Stimulated activated CD8-positive, alpha-beta memory T cell treated with anti-CD3 and anti-CD28 coated beads, Interleukin-2, amount 100 ng/mL, for 48 hours (primary cell): Measurements from ENCODE around the gene DDX6.
A peak's percentile ranks its signal among the peaks of the same experiment; 100 is the strongest.
"Not testable (repeated sequence)": the region's sequence is repeated elsewhere in the genome, so short reads cannot be mapped to it uniquely, and the experiment has no call there.

ENCODE experiments used
- DNase-seq, 2 donors: peaks; one replicate each; pipeline ENCODE4 v3.0.0-alpha.2; 2020; ENCODE audit warnings: low read depth in 2 of 2

DDX6 gene, protein sequence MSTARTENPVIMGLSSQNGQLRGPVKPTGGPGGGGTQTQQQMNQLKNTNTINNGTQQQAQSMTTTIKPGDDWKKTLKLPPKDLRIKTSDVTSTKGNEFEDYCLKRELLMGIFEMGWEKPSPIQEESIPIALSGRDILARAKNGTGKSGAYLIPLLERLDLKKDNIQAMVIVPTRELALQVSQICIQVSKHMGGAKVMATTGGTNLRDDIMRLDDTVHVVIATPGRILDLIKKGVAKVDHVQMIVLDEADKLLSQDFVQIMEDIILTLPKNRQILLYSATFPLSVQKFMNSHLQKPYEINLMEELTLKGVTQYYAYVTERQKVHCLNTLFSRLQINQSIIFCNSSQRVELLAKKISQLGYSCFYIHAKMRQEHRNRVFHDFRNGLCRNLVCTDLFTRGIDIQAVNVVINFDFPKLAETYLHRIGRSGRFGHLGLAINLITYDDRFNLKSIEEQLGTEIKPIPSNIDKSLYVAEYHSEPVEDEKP

DNA sequence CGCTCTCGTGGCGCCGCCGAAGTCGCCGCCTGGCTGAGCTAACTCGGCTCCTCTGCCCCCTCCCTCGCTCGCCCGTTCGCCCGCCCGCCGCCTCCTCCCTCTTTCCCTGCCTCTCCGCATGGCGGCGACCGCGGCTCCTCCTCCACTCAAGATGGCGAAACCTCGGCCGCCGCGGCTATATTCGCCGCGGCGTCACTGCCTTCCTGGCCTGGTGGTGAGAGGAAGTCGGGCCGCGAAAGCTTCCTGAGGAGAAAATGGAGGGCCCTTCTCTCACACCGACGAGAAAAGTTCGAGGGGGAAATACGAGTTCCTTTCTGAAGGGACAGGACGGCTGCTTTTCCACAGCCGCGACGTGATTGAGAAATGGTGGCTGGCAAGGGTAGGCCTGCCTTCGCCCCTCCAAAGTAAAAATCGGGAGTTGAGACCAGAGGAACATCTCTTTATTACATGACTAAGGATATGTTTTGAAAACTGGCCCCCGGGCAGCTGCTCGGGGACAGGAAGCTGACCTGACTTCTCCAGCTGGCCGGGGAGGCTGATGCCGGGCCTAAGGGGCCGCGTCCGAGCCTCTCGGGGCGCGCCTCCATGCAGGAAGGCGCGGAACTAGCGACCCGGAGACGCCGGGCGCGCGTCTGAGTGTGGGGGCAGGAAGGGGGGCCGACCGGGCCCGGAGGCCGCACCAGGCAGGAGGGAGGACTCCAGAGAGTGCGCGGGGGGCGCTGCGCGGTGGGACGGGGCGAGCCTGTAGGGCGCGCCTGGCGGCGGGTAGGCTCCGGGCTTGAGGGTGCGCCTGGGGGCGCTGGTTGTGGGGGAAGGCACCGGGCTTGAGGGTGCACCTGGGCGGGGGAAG is at the start of gene DDX6:
DDX6 (minus strand) TSS at position 54 of the 850 bp plus-strand sequence. CDS start 4,913 bp downstream, outside the sequence.
- peak; percentile 83 to 89 for DNase-seq

DNA sequence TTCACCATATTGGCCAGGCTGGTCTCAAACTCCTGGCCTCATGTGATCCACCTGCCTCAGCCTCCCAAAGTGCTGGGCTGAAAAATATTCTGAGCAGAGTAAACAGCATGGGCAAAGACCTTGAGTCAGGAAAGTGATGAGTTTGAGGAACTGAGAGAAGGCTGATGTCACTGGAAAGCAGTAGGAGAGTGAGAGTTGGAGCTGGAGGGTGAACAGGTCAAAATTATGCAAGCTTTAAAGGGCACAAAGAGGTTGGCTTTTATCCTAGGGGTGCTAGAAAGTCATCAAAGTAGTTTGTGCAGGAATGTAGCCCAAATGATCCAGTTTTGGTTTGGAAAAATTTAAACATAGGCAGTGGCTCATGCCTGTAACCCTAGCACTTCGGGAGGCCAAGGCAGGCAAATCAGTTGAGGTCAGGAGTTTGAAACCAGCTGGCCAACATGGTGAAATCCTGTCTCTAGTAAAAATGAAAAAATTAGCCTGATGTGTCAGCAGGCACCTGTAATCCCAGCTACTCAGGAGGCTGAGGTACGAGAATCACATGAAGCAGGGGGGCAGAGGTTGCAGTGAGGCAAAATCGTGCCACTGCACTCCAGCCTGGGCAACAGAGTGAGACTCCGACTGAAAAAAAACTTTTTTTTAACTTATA is 48.1 kb upstream of the DDX6 start:
- DNase-seq = no peak

DNA sequence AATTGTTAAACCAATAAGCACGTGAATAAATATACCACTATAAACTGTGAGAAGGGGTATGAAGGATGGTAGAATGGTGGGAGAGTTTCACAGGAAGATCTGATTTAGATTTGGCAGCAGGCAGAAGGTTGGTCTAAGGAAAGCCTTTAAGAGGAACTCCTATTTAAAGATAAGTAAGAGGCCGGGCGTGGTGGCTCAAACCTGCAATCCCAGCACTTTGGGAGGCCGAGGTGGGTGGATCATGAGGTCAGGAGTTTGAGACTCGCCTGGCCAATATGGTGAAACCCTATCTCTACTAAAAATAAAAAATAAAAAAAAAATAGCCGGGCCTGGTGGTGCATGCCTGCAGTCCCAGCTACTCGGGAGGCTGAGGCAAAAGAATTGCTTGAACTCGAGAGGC is 46.9 kb upstream of the DDX6 start:
- DNase-seq = no peak

DNA sequence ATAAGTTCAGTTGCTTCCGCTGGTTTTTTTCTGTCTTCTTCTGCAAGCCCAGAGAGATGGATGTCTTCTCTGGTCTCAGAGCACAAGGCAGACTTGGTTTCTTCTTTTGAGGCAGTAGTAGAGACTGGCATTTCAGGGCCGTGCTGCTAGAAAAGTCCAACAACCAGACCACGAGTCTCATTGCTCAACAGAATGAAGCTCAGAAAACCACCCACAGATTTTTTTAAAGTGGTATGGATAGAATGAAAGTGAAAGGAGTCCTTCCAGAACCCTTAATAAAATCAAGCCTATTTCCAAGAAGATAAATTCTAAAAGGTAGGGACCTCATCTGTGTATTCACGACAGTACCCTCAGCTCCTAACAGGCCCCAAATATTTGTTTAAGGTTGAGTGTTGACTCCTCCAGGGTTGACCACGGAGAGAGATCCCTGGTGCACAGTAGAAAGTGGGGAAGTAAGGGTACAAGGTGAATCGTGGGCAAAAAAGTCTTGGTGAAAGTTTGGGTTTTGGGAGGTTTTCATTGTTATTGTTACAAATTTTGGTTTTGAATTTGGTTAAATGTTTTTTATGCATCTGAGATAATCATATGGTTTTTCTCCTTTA is 43.6 kb upstream of the DDX6 start:
- DNase-seq = no peak

DNA sequence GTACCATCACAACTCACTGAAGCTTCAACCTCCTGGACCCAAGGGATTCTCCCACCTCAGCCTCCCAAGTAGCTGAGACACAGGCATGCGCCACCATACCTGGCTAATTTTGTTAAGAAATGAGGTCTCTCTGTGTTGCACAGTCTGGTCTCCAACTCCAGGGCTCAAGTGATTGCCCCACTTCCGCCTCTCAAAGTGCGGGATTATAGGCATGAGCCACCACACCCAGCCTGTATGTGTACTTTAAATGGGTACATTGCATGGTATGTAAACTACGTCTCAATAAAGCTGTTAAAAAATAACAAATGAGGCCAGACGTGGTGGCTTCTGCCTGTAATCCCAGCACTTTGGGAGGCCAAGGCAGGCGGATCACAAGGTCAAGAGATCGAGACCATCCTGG is 36.2 kb upstream of the DDX6 start:
- no peak for DNase-seq

DNA sequence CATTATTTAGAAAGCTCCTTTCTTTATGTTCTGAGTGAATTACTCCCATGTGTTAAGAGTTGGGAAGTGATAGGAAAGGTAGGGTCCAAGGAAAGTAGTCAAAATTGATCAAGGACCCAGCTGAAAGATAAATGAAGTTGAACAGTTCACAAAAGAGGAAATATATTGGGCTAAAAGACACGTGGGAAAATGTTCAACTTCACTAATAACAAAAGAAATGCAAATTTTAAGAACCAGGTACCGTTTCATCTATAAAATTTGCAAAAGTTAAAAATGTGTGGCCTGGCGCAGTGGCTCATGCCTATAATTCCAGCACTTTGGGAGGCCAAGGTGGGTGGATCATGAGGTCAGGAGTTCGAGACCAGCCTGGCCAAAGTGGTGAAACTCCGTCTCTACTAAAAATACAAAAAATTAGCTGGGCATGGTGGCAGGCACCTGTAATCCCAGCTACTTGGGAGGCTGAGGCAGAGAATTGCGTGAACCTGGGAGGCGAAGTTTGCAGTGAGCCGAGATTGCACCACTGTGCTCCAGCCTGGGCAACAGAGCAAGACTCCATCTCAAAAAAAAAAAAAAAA is 32.1 kb upstream of the DDX6 start:
- DNase-seq = not testable (repeated sequence)

DNA sequence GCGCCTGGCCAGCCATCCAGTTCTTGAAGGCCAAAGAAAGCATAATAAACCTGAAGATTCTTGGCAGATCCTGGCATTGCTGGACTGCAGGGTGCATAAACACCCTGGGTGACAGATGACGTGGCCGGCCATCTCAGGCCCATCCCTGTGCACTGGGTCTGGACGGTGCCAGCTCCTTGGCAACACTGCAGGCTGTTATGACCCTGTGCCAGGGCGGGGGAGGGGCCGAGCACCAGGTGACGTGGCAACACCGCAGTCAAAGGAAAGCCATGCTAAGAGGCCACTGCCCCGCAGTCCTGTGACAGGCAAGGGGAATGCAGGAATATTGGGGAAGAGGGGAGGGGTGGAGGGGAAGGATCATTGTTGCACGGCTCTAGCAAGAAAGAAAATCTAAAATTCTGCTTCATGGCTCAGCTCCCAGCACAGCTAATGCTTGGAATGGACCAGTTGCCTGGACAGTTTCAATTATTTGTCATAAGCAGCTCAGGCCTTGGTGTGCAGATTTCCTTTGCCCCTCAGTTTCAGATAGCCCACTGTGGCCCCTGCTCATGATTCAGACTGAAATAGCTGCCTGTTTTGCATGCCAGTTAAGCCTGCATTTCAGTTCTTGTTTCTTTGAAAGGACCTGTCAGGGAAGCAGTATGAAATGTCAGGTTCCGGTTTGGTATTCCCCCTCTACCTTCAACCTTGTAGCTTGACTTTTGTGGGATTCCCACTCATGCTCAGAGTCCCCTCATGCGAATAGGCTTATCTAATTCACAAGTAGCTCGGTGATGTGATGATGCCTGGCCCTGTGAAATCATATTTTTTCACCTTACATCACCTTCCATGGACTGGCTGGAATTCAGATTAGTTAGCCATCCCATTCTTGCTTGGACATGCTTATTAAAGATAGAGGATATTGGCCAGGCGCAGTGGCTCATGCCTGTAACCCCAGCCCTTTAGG is 29.7 kb upstream of the DDX6 start:
- no peak for DNase-seq

DNA sequence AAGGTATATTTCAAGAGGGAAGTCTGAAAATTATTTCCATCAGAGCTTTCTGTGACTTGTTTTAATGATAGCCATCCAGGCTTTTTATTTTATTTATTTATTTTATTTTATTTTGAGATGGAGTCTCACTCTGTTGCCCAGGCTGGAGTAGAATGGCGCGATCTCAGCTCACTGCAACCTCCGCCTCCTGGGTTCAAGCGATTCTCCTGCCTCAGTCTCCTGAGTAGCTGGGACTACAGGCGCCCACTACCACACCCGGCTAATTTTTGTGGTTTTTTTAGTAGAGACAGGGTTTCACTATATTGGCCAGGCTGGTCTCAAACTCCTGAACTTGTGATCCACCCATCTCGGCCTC is 29.0 kb upstream of the DDX6 start:
- not testable (repeated sequence) for DNase-seq

DNA sequence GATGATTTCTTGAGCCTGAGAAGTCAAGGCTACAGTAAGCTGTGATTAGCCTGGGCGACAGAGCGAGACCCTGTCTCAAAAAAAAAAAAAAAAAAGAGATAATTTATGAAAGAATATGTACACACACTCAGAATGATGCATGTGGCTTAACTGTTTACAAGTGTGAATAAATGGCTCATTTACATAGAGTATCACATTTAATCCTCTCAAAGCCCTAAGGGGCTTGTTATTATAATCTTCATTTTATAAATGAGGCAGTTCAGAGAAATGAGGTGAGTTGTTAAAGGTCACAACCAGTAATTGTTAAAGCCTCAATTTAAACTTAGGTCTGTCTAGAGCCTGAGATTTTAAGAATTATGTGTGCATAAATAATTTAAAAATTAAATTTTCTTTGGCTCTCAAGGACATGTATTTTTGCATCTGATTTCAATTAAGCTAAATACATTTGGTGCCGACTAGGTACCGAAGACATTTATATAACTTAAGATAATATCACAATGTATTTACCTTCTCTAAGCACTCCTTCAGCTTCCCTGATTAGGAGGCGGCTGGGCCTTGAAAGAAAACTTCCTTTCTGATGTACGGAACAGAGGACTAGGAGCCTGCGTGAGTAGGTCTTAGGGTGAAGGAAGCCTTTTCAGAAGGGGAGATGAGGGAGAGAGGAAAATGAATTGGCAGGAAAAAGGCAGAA is 28.5 kb upstream of the DDX6 start:
- DNase-seq = no peak

DNA sequence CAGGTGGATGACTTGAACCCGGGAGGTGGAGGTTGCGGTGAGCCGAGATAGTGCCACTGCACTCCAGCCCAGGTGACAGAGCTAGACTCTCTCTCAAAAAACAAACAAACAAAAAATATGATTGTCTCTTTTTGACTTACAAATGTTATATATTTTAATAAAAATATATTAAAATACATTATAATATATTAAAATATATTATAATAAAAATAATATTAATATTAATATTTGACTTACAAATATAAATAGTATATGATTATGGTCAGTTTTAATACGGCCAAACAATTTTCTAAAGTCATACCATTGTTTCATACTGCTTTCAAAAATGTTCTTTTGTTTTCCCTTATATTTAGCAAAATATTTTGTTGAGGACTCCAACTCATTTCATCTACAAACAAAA is 27.2 kb upstream of the DDX6 start:
- DNase-seq = no peak

DNA sequence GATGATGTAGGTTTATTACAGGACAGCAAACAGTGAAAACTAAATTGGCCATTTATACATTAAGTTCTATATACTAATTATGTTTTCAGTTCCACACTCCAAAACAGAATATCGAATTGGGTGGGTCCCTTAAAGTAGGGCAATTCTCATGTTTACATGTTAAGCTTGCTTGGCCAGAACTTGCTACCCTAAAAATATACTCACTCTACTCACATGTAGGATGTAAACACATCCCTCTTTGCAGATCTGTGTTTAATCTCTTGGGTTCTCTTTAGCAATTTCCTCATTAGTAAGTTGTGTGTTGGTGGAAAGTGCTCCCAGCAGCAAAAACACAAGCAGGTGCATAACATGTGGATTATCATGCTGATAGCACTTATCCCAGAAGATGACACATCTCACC is 22.6 kb upstream of the DDX6 start:
- no peak for DNase-seq

DNA sequence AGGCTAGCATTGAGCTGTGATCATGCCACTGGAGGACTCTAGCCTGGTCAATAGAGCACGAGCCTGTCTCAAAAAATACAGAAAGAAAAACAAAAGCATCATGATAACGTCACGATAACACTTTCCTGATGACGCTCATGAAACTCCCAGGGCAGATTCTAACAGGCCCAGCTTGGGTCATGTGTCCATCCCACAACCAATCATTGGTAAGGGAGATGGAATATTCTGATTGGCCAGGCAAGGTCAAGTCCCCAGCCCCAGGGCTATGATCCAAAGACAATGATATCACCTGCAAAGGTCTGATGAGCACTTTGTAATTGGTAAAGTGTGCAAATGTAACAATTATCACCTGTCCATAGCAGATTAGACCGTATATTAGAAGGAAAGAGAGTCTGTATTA is 21.5 kb upstream of the DDX6 start:
- DNase-seq = no peak

DNA sequence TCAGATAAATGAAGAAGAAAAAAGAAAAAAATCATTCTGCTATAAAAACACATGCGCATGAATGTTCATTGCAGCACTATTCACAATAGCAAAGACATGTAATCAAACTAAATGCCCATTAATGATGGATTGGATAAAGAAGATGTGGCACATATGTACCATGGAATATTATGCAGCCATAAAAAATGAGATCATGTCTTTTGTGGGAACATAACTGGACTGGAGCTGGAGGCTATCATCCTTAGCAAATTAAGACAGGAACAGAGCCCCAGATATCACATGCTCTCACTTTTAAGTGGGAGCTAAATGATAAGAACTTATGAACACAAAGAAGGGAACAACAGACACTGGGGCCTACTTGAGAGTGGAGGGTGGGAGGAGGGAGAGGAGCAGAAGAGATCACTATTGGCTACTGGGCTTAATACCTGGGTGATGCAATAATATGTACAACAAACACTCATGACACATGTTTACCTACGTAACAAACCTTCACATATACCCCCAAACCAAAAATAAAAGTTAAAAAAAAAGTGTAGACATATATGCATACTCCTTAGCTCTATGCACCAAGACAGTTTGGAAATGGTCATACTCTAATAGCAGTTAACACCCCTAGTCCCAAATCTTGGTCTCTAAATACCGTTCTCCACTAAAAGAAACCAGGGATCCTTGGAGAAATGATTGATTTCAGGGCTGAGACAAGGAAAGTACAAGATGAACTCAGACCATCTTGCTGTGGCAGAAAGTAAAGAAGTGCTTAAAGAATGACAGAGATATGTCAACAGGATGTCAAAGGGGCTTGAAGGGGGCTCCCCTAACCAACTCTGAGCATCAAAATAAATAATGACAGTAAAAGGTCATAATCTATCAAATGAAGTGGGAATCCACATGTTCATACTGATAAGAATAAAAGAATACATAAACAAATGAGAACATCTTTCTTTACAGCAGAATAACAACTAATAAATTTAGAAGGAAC is 17.1 kb upstream of the DDX6 start:
- no peak for DNase-seq

DNA sequence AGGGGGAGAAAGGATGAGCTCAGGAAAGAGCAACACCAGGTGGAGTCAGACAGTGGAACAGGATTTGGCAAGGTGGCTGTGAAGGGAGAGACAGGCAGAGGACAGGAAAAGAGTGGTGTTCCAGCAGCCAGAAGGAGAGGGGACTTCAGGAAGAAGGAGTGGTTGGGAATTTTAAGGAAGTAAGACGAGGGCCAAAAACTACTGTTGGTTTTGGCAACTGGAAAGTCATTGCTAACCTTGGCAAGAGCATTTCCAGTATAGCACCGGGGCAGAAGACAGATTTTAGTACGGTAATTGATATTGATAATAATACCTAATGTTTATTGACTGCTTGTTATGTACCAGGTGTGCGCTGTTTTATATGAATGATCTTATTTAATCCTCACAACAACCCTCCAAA is 15.4 kb upstream of the DDX6 start:
- DNase-seq = no peak

DNA sequence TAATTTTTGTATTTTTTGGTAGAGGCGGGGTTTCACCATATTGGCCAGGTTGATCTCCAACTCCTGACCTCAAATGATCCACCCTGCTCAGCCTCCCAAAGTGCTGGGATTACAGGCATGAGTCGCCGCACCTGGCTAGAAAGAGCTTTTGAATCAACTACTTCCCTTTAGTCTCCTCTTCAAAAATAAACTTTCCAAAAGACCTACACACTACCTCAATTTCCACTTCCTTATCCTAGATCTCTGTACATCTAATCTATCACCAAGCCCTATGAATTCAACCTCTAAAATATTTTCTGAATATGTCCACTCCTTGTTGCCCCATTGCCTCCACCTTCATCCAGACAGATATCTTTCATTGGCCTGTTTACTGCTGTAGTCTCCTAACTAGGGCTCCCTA is 13.1 kb upstream of the DDX6 start:
- DNase-seq = no peak

DNA sequence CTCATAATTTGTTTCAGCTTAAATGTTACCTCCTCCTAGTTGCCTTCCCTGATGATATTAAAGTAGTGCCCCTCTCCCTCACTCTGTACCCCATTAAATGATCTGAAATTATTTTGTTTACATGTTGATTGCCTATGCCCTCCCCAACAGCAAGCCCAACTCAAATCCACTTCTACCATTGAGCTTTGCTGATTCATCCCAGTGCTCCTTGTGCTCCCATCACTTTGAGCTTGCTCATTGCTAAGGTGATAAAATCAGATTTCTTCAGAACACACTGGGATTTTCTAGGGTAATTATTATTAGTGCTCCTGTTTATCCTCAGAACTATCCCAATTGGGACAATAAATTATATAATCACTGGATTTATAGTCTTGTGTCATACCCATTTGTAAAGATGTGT is 8.4 kb upstream of the DDX6 start:
- no peak for DNase-seq

DNA sequence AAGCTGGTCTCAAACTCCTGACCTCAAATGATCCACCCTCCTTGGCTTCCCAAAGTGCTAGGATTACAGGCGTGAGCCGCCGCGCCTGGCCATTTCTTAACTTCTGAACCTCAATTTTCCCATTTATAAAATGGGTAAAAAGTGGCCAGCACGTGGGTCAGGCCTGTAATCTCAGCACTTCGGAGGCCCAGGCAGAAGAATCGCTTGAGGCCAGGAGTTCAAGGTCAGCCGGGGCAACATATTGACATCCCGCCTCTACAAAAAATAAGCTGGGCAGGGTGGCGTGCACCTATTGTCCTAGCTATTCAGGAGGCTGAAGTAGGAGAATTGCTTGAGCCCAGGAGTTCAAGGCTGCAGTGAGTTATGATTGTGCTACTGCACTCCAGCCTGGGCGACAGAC is 6.5 kb upstream of the DDX6 start:
- no peak for DNase-seq

DNA sequence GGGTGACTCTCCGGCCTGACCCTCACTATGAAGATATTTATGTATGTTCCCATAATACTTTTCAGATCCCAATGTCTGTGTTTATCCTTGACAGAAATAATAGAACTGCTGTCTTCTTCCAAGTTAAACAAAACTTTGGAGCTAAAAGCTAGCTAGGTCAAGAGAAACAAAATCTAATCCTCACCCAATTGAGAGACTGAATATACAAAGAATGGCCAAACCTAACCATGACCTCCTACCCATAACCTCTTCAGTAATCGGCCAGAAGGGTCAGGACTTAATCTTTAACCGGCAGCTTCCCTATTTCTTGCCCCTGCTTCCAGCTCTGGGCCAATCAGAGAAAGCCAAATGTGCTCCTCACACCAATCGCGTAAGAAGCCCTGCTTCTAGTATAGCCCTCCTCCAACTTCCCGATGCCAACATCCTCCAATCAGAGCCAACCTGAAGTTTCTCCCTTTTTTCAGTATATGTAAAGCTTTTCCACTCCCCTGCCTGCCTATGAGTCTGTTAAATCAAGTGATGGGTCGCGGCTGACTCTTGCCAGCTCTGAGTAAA is 1.7 kb upstream of the DDX6 start:
- DNase-seq = peak; percentile 28 to 54
